OCI-LY3 (cell line): ENCODE measurements around the gene GNG12.

ENCODE experiments used
- CTCF ChIP-seq: fragments of 200-600, 300-600 bp; sonication (generic); IDR thresholded peaks from 2 replicates; pipeline ENCODE4 v1.5.1; 2014; ENCODE audit warnings: antibody characterized with exemption, low read length, low read depth
- EZH2phosphoT487 ChIP-seq: fragments of 200-600 bp; shearing (Covaris generic); IDR thresholded peaks from 2 replicates; pipeline ENCODE4 v1.6.1; 2018; ENCODE audit warnings: antibody characterized with exemption, mixed run types, low read depth

GRCh38 chr1:67851800-67852199 lies 18.5 kb upstream of the GNG12 start:
- TF ChIP-seq CTCF (no peak), EZH2phosphoT487 (no peak)
